Measurements from ENCODE around the gene GPC1. TPM values are rescaled to one million over a fixed set of nuclear protein-coding genes. Genes with fewer than 3 reads are reported as not detected.

Gene GPC1
- total and polyA plus RNA-seq, 4 donors, result 23.2 to 62.5 (median 26.5) TPM

DNA sequence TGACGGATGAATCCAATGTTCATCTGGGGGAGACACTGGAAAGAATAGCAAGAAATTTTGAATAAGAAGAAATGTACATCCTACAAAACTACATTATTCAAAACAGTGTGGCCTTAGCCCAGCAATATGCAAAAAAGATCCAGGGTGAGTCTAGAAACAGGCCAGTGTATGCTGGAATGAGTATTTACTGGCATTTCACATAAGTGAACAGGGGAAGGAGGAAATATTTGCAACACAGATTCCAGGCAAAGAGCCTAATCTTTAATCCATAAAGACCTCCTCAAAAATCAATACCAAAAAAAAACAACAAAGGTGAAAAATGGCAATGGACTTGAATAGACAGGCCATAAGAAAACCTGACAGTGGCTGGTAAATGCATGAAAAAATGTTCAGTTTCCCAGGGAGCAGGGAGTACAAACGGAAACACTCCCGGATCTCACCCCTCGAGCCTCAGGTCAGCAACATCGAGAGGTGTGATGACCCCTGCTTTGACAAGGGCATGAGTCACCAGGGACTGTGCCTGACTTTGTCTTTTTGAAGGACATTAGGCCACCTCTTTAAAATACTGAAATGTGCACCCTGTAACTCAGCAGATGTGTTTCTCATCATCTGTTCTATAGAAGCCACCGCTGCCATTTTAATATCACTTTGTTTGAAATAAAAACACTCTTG, 12.7 kb upstream of the GPC1 start:
- TF ChIP-seq, protein P1, sequence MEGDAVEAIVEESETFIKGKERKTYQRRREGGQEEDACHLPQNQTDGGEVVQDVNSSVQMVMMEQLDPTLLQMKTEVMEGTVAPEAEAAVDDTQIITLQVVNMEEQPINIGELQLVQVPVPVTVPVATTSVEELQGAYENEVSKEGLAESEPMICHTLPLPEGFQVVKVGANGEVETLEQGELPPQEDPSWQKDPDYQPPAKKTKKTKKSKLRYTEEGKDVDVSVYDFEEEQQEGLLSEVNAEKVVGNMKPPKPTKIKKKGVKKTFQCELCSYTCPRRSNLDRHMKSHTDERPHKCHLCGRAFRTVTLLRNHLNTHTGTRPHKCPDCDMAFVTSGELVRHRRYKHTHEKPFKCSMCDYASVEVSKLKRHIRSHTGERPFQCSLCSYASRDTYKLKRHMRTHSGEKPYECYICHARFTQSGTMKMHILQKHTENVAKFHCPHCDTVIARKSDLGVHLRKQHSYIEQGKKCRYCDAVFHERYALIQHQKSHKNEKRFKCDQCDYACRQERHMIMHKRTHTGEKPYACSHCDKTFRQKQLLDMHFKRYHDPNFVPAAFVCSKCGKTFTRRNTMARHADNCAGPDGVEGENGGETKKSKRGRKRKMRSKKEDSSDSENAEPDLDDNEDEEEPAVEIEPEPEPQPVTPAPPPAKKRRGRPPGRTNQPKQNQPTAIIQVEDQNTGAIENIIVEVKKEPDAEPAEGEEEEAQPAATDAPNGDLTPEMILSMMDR (IDR thresholded peaks at IDR 0.05; ENCODE audit: control extremely low read depth, extremely low read depth), result no peak
- no peak overlapping the region for H3K27ac ChIP-seq (ENCODE audit: low read depth in 1 of 2, low read length in 1 of 2)
- H3K9me3 ChIP-seq (ENCODE audit: control insufficient read depth in 4 of 4, insufficient read depth in 3 of 4, low read length in 3 of 4), result peaks cover 0 to 30% (median 1%) of the 10 kb centered on the region in 4 donors
- whole genome bisulfite sequencing, 2 donors, result 83 to 85% methylated on average over 6 of the region's 6 CpGs
- no peak overlapping the region for H3K9ac ChIP-seq (ENCODE audit: insufficient read depth in 1 of 2, low read length in 2 of 2)
- peaks cover 0 to under 1% (median 0%) of the 10 kb centered on the region in 3 donors for H3K27me3 ChIP-seq (ENCODE audit: control insufficient read depth in 3 of 3, insufficient read depth in 3 of 3, low read length in 2 of 3)
- ATAC-seq (ENCODE audit: insufficient read depth, low FRiP score), result no peak
- no peak overlapping the region for H3K4me3 ChIP-seq
- no peak for DNase-seq
- H3K4me1 ChIP-seq (ENCODE audit: control insufficient read depth in 5 of 5, insufficient read depth in 5 of 5, low read length in 5 of 5), result no peaks in the 10 kb centered on the region
- no peaks in the 10 kb centered on the region for H3K36me3 ChIP-seq (ENCODE audit: control insufficient read depth in 4 of 4, insufficient read depth in 4 of 4, low read length in 4 of 4)

- TF ChIP-seq, protein P1 (IDR thresholded peaks at IDR 0.05; ENCODE audit: control extremely low read depth, extremely low read depth), result no peak
- no peak overlapping the region for H3K9ac ChIP-seq (ENCODE audit: insufficient read depth in 1 of 2, low read length in 2 of 2)
- ATAC-seq (ENCODE audit: insufficient read depth, low FRiP score) (no peak), DNase-seq (peak in 1 of 3 donors; percentile 7)
- H3K36me3 ChIP-seq (ENCODE audit: control insufficient read depth in 4 of 4, insufficient read depth in 4 of 4, low read length in 4 of 4), result no peaks in the 10 kb centered on the region
- no peak overlapping the region for H3K27ac ChIP-seq (ENCODE audit: low read depth in 1 of 2, low read length in 1 of 2)
- H3K4me1 ChIP-seq (ENCODE audit: control insufficient read depth in 5 of 5, insufficient read depth in 5 of 5, low read length in 5 of 5), result no peaks in the 10 kb centered on the region
- peaks cover 0 to 3% (median 0%) of the 10 kb centered on the region in 3 donors for H3K27me3 ChIP-seq (ENCODE audit: control insufficient read depth in 3 of 3, insufficient read depth in 3 of 3, low read length in 2 of 3)
- H3K4me3 ChIP-seq, result no peak overlapping the region
- H3K9me3 ChIP-seq (ENCODE audit: control insufficient read depth in 4 of 4, insufficient read depth in 3 of 4, low read length in 3 of 4), result peaks cover 0 to 25% (median 1%) of the 10 kb centered on the region in 4 donors
- 91 to 94% methylated on average over 17 of the region's 17 CpGs for WGBS, 2 donors
These were observed 11.7 kb upstream of the GPC1 start for GRCh38 chr2:240423788-240424191.

- Histone ChIP-seq H3K27ac (ENCODE audit: low read depth in 1 of 2, low read length in 1 of 2) (no peak overlapping the region), H3K4me3 (no peak overlapping the region), H3K27me3 (ENCODE audit: control insufficient read depth in 3 of 3, insufficient read depth in 3 of 3, low read length in 2 of 3) (peaks cover 0 to 3% (median 0%) of the 10 kb centered on the region in 3 donors), H3K36me3 (ENCODE audit: control insufficient read depth in 4 of 4, insufficient read depth in 4 of 4, low read length in 4 of 4) (no peaks in the 10 kb centered on the region), H3K4me1 (ENCODE audit: control insufficient read depth in 5 of 5, insufficient read depth in 5 of 5, low read length in 5 of 5) (no peaks in the 10 kb centered on the region), H3K9me3 (ENCODE audit: control insufficient read depth in 4 of 4, insufficient read depth in 3 of 4, low read length in 3 of 4) (peaks cover 0 to 17% (median 1%) of the 10 kb centered on the region in 4 donors), H3K9ac (ENCODE audit: insufficient read depth in 1 of 2, low read length in 2 of 2) (no peak overlapping the region)
- DNase-seq, result peak in 1 of 3 donors; percentile 9
- 92% methylated on average over 29 of the region's 29 CpGs for WGBS, 2 donors
- TF ChIP-seq, protein P1 (IDR thresholded peaks at IDR 0.05; ENCODE audit: control extremely low read depth, extremely low read depth), result no peak
- no peak for ATAC-seq (ENCODE audit: insufficient read depth, low FRiP score)
These were observed 10.9 kb upstream of the GPC1 start for GRCh38 chr2:240424341-240425235.

Data from lung (tissue), 12 donors.